IPS-NIHi7 (cell line): ENCODE data around the gene PADI6.
A peak's percentile ranks its signal among the peaks of the same experiment; 100 is the strongest.
"Not testable (repeated sequence)": the region's sequence is repeated elsewhere in the genome, so short reads cannot be mapped to it uniquely, and the experiment has no call there.

Source experiments
- DNase-seq: peaks from one replicate; pipeline ENCODE4 v3.0.0; 2012; ENCODE audit warnings: mixed read lengths; ENCODE audit errors: extremely low spot score

Gene PADI6

GRCh38 chr1:17404034-17404684 lies 32.2 kb downstream of the PADI6 start:
- DNase-seq: no peak

- peak; percentile 34 for DNase-seq
Measured at GRCh38 chr1:17404820-17405219, 32.8 kb downstream of the PADI6 start.

- peak; percentile 90 for DNase-seq
Measured at GRCh38 chr1:17405898-17406759, 34.1 kb downstream of the PADI6 start.

- not testable (repeated sequence) for DNase-seq
Measured at GRCh38 chr1:17406760-17407475, 34.9 kb downstream of the PADI6 start.

DNA sequence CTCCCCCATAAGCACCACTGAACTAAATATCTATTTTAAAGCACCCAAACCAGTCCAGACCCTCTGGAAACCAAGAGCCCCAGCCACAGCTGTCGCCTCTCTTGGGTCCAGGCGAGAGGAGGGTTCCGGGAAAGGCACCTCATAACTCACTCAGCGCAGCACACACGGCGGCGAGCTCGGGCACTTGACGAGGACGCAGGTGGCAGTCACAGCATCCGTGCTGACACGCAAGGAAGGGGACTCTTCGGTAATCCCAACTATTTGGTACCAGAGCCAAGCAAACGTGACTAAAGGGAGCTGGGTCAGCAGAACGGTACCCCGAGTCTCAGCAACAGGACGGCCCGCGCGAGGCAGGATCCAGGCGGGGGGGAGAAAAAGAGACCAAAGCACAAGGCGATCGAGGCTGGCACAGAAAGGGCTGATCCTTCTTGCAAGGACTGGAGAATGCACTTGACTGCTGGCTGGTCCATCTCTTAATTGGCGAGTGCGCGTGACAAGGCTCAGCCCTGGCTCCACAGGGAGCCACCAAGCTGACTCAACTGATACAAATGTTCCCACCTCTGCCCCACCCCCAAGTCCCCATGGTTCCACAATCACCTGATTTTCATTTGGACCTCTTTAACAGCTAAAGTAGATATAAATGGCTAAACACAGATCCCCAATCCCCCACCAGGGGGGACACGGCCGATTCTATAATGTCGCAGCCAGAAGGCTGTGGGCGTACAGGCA lies 36.0 kb downstream of the PADI6 start:
- not testable (repeated sequence) for DNase-seq

GRCh38 chr1:17409391-17409811 lies 37.4 kb downstream of the PADI6 start:
- DNase-seq: no peak

GRCh38 chr1:17412093-17412870 lies 40.3 kb downstream of the PADI6 start:
- no peak for DNase-seq

DNA sequence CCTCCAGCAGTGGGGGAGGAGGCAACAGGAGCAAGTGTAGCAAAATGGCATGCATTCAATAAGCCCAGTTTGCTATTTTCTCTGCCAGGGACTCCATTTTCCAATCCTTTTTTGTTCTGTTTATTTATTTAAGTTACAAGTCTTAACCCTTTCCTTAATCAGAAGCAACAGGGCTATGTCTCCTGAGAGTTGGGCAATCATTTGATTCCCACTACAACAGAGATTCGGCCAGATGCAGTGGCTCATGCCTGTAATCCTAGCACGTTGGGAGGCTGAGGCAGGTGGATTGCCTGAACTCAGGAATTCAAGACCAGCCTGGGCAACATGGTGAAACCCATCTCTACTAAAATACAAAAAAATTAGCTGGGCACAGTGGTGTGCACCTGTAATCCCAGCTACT lies 42.0 kb downstream of the PADI6 start:
- no peak for DNase-seq

DNA sequence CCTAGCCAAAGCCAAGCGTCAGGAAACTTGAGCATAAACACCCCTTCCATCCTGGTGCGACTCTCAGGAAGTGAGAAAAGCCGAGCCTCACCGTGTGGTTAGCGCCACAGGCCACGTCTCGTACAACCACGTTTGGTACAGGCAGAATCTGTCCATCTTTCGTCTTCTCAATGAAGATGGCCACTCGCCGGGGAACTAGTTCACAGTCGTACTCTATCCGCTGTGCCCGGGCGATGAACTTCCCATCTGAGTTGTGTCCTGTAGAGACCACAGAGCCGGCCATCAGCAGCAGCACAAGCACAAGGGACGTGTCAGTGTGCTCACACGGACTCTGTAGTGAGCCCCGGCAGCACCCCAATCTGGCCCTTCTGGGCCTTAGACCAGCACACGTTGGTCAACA lies 44.4 kb downstream of the PADI6 start:
- DNase-seq: no peak

GRCh38 chr1:17419626-17420328 lies 47.8 kb downstream of the PADI6 start:
- peak; percentile 92 for DNase-seq

DNA sequence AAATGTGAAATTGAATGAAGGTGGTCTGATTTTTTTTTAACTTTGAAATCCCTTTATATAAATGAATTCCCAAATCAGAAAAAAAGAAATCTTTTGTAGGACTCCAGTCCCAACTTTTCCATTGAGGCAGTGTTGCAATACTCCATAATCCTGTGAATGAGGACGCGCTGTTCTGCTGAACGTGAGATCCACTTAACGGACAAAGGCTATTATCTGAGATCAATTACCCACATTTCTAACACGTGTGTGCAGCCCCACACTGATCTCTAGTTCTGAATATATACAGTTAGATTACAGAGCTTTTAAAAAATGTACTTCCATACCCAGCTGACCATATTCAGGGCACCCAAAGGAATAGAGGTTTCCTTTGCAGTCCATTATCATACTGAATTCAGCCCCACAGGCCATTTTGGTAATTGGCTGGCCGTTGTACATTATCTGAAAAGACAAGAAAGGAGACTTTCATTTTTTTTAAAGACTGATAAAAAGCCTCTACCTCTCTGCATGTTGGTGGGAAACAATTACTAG lies 48.5 kb downstream of the PADI6 start:
- DNase-seq: no peak

DNA sequence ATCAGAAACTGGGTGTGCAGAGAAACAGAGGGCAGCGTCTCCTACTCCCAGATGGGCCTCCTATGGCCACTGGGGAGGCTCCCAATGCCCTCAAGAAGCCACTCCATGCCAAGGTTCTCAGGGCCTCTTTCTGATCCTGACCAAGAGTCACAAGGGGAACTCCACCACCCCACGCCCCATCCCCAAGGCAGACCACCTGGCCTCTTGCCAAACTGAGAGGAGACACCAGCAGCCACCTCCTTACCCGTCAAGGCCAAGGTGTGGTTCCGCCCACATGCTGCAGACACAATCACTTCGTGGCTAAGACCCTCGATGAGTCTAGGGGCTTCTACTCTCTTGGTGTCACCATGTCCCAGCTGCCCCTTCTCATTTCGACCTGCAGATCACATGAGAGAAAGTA lies 50.5 kb downstream of the PADI6 start:
- DNase-seq: no peak

GRCh38 chr1:17423781-17424245 lies 51.8 kb downstream of the PADI6 start:
- no peak for DNase-seq

GRCh38 chr1:17425806-17426600 lies 54.0 kb downstream of the PADI6 start:
- DNase-seq: no peak

GRCh38 chr1:17427696-17428660 lies 56.0 kb downstream of the PADI6 start:
- DNase-seq: no peak

- no peak for DNase-seq
Measured at GRCh38 chr1:17429183-17429582, 57.2 kb downstream of the PADI6 start.

DNA sequence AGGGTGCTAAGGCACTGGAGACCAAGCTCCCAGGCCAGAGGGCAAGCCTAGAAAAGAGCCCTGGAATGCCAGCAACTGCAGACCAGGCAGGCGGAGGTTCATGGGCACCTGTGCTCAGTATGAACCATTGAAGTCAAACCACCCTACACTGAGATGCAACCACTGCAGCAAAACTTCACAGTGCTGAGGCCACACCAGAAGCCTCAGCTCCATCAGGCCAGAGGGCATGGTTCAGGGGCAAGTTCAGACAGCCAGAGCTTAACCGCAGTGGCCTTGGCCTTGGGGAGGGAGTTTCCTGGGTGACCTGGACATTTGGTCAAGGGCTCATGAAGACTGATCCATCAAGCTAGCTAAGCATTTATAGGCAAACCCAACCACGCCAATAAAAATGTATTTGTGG lies 60.4 kb downstream of the PADI6 start:
- DNase-seq: no peak

GRCh38 chr1:17433261-17433660 lies 61.3 kb downstream of the PADI6 start:
- no peak for DNase-seq
